Right lobe of liver (tissue), 6 donors: ENCODE data around the gene CFAP99. TPM values are rescaled to one million over a fixed set of nuclear protein-coding genes. Genes with fewer than 3 reads are reported as not detected.
"Not testable (repeated sequence)": the region's sequence is repeated elsewhere in the genome, so short reads cannot be mapped to it uniquely, and the experiment has no call there.

Experiments
- ATAC-seq, 4 donors: fragments of 200-7000 bp; cut with Tn5 transposase; one replicate each; pipeline ENCODE4 v1.9.1; 2020; ENCODE audit warnings: mild to moderate bottlenecking in 4 of 4, moderate library complexity in 4 of 4
- DNase-seq, 3 donors: peaks; one replicate each; pipeline ENCODE4 v3.0.0-alpha.2; 2020
- H3K27ac ChIP-seq, 3 donors: fragments of 200-600 bp; one replicate each; pipeline ENCODE4 v1.8.0; 2022
- H3K27me3 ChIP-seq, 2 donors: fragments of 200-600 bp; one replicate each; pipeline ENCODE4 v1.8.0; 2022
- H3K36me3 ChIP-seq, 4 donors: fragments of 200-600 bp; sonication (generic) in 1 of 4; one replicate each; pipeline versions ENCODE4 v1.5.1 to v1.8.0; 2017 to 2022; ENCODE audit warnings: control low read depth in 1 of 4
- H3K4me1 ChIP-seq, 4 donors: fragments of 200-600 bp; sonication (generic) in 1 of 4; one replicate each; pipeline versions ENCODE4 v1.5.1 to v1.8.0; 2017 to 2022; ENCODE audit warnings: control low read depth in 1 of 4
- H3K4me3 ChIP-seq, 3 donors: fragments of 200-600 bp; one replicate each; pipeline ENCODE4 v1.8.0; 2022
- H3K9me3 ChIP-seq, 4 donors: fragments of 200-600 bp; sonication (generic) in 1 of 4; one replicate each; pipeline versions ENCODE4 v1.5.1 to v1.8.0; 2017 to 2022; ENCODE audit warnings: control low read depth in 1 of 4
- POLR2A ChIP-seq: fragments of 450-650 bp; IDR thresholded peaks from one replicate; pipeline ENCODE4 v1.6.1; 2017; ENCODE audit warnings: antibody characterized with exemption, mild to moderate bottlenecking
- WGBS: methylation state at CpG from one replicate; pipeline ENCODE4 v1.1.6; 2018; ENCODE audit warnings: low coverage, low lambda C conversion rate; ENCODE audit not compliant: insufficient coverage; ENCODE audit errors: missing lambda C conversion rate; 5-methylcytosine and 5-hydroxymethylcytosine counted together
- intact Hi-C, 2 donors: fragments of 100-400 bp; cut with DNase I; formaldehyde crosslinking; loops; one replicate each; pipeline versions ENCODE4 v1.11.2 to v1.14.1; 2022
- total RNA-seq, 6 experiments: library from RNA; depleted of rRNA in 2 of 6; stranded (reverse); fragments of >200 nt in 2 of 6; fragmentation: NEBNext Ultra II Directional in 3 of 6; extraction: Animal tissue kit (Norgen Biotek cat#: 25700) in 3 of 6; gene quantifications; one replicate each; pipeline versions ENCODE4 v1.1.0 to v1.2.4, GENCODE V29; 2016 to 2023
- TF ChIP-seq, protein P1 (sequence below), 4 donors: fragments of 200-600 bp in 3 of 4; fragments of 450-650 bp in 1 of 4; IDR thresholded peaks; one replicate each; pipeline versions ENCODE4 v1.5.1 to v1.8.0; 2016 to 2022; ENCODE audit warnings: antibody characterized with exemption in 4 of 4, mild to moderate bottlenecking in 2 of 4
- donor health status: DM: no; HTN: yes; CAD: no.
- donor health status: DM: no; HTN: no; CAD: no.
- donor health status: DM: no; HTN: no; CAD: no.
- donor health status: DM: no; HTN: yes; CAD: no.
- donor health status: DM: no; HTN: yes; CAD: no.

Gene CFAP99
- total RNA-seq, 6 experiments from 2014 or later = 0.25 to 0.86 (median 0.29) TPM; not detected in 1

DNA sequence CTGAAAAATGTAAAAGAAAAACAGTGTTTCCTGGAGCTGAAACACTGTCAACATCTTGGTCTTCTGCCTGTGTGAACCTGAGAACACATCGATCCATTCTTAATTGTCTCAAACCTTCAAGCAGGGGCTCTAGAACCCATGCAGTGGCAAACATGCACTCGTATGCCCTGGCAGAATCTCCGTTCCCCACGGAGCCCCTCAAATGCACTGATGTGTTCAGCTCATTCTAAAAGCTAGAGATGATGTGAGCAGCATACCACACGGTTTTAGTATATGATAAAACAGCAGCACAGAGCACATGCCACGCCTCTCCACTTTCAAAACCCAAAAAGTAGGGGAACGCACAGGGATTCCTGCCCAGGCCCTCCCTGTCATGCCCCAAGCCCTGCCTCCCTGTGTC lies 45.2 kb upstream of the CFAP99 start:
- intact Hi-C loops = no loop called here
- no peaks in the 10 kb centered on the region for H3K36me3 ChIP-seq
- H3K9me3 ChIP-seq = no peaks in the 10 kb centered on the region
- DNase-seq (no peak), ATAC-seq (no peak)
- no peaks in the 10 kb centered on the region for H3K4me1 ChIP-seq
- no peaks in the 10 kb centered on the region for H3K27me3 ChIP-seq
- WGBS = 81% methylated on average over 6 of the region's 7 CpGs
- no peak overlapping the region for H3K4me3 ChIP-seq
- no peak overlapping the region for H3K27ac ChIP-seq
- TF ChIP-seq, protein P1, sequence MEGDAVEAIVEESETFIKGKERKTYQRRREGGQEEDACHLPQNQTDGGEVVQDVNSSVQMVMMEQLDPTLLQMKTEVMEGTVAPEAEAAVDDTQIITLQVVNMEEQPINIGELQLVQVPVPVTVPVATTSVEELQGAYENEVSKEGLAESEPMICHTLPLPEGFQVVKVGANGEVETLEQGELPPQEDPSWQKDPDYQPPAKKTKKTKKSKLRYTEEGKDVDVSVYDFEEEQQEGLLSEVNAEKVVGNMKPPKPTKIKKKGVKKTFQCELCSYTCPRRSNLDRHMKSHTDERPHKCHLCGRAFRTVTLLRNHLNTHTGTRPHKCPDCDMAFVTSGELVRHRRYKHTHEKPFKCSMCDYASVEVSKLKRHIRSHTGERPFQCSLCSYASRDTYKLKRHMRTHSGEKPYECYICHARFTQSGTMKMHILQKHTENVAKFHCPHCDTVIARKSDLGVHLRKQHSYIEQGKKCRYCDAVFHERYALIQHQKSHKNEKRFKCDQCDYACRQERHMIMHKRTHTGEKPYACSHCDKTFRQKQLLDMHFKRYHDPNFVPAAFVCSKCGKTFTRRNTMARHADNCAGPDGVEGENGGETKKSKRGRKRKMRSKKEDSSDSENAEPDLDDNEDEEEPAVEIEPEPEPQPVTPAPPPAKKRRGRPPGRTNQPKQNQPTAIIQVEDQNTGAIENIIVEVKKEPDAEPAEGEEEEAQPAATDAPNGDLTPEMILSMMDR (IDR thresholded peaks at IDR 0.05) = no peak
- TF ChIP-seq POLR2A = no peak

DNA sequence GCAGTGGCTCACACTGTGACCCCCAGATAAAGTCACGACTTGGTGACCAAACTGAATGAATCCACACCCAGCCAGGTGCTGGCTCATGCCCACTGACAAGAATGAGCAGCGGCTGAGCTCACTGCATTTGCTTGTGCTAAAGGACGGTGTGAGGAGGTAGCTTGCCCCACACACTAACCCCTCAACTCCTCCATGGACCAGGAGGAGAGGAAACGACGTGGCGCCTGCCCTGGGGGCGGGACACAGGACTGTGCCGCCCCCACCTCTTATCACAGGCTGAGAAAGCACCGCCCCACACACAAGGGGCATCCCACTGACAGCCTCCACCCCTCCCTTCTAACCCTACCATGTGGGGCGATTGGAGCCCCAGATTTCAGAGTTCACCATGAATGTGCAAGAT lies 43.3 kb upstream of the CFAP99 start:
- Histone ChIP-seq H3K36me3 (no peaks in the 10 kb centered on the region), H3K9me3 (no peaks in the 10 kb centered on the region), H3K4me3 (no peak overlapping the region), H3K27ac (no peak overlapping the region), H3K4me1 (no peaks in the 10 kb centered on the region), H3K27me3 (no peaks in the 10 kb centered on the region)
- DNase-seq = no peak
- intact Hi-C loops = no loop called here
- TF ChIP-seq, protein P1 (IDR thresholded peaks at IDR 0.05) = no peak
- TF ChIP-seq POLR2A = no peak
- 73% methylated on average over 2 of the region's 10 CpGs for WGBS
- ATAC-seq = no peak

DNA sequence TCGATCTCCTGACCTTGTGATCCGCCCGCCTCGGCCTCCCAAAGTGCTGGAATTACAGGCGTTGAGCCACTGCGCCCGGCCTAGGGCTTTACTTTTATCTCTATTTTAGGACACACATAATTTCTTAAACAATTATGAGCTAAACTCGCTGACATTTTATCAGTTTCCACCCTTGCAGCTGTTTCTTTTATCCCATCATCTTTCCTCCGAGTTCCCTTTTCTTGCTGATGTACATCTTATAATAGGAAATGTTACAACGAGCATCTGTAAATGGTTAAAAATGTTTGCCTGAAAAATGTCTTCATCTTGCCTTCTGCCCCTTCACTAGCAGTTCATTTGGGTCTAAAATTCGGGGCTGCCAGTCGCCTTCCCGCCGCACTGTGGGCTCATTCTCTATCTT lies 41.5 kb upstream of the CFAP99 start:
- DNase-seq = no peak
- 88% methylated on average over 13 of the region's 14 CpGs for WGBS
- no peak for ATAC-seq
- Histone ChIP-seq H3K36me3 (no peaks in the 10 kb centered on the region), H3K9me3 (no peaks in the 10 kb centered on the region), H3K27ac (no peak overlapping the region), H3K27me3 (no peaks in the 10 kb centered on the region), H3K4me1 (no peaks in the 10 kb centered on the region), H3K4me3 (no peak overlapping the region)
- TF ChIP-seq, protein P1 (IDR thresholded peaks at IDR 0.05) = no peak
- no peak for TF ChIP-seq POLR2A
- intact Hi-C loops = no loop called here

DNA sequence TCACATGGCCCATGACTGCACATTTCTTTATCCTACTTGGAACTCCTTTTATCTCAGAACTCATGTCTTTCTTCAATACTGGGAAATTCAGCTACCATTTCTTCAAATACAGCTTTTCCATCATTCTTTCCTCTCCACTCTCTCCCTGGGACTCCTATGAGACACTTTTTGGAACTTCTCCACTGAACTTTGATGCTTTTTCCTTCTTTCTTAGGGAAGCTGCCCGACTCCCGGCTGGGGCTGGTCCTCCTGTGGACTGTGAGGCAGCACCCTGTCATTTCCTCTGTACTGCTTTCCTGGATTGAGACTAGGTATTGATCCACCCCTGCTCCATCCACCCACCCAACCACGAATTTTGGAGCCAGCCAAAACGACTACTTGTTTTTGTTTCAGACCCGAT lies 40.4 kb upstream of the CFAP99 start:
- Histone ChIP-seq H3K27ac (no peak overlapping the region), H3K4me1 (no peaks in the 10 kb centered on the region), H3K9me3 (no peaks in the 10 kb centered on the region), H3K27me3 (no peaks in the 10 kb centered on the region), H3K4me3 (no peak overlapping the region), H3K36me3 (no peaks in the 10 kb centered on the region)
- WGBS = 64% methylated on average over 4 of the region's 5 CpGs
- TF ChIP-seq, protein P1 (IDR thresholded peaks at IDR 0.05) = no peak
- no peak for TF ChIP-seq POLR2A
- no peak for DNase-seq
- intact Hi-C loops = no loop called here
- ATAC-seq = no peak

DNA sequence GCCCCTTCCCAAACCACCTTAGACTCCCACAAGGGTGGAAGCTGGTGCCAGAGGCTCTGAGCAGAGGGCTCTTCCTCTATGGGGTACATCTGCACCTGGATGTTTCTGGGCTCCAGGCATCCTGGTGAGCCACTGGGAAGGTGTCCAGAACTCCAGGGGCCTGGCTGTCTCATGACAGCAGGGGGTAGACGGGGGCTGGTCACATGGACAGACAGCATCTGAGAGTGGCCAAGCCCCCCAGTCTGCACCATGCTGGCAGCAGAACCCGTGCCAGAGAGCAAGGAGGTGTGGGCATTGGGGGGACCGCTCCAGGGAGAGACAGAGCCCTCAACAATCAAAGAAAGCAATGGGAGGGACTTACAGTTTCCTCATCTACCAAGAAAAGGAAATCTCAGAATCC lies 39.9 kb upstream of the CFAP99 start:
- intact Hi-C loops = no loop called here
- TF ChIP-seq, protein P1 (IDR thresholded peaks at IDR 0.05) = no peak
- TF ChIP-seq POLR2A = no peak
- Histone ChIP-seq H3K27ac (no peak overlapping the region), H3K4me1 (no peaks in the 10 kb centered on the region), H3K36me3 (no peaks in the 10 kb centered on the region), H3K27me3 (no peaks in the 10 kb centered on the region), H3K9me3 (no peaks in the 10 kb centered on the region), H3K4me3 (no peak overlapping the region)
- WGBS = 76% methylated on average over 2 of the region's 3 CpGs
- DNase-seq (no peak), ATAC-seq (peak in 1 of 4 donors; percentile 25)

DNA sequence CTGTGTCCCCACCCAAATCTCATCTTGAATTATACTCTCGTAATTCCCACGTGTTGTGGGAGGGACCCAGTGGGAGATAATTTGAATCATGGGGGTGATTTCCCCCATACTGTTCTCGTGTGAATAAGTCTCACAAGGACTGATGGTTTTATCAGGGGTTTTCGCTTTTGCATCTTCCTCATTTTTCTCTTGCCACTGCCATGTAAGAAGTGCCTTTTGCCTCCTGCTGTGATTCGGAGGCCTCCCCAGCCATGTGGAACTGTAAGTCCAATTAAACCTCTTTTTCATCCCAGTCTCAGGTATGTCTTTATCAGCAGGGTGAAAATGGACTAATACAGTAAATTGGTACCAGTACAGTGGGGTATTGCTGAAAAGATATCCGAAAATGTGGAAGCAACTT lies 38.2 kb upstream of the CFAP99 start:
- H3K27me3 ChIP-seq, intact Hi-C loops, H3K4me1 ChIP-seq, H3K4me3 ChIP-seq, H3K27ac ChIP-seq, DNase-seq, H3K36me3 ChIP-seq, H3K9me3 ChIP-seq, ATAC-seq: not testable (repeated sequence)
- 84% methylated on average over 5 of the region's 6 CpGs for WGBS

DNA sequence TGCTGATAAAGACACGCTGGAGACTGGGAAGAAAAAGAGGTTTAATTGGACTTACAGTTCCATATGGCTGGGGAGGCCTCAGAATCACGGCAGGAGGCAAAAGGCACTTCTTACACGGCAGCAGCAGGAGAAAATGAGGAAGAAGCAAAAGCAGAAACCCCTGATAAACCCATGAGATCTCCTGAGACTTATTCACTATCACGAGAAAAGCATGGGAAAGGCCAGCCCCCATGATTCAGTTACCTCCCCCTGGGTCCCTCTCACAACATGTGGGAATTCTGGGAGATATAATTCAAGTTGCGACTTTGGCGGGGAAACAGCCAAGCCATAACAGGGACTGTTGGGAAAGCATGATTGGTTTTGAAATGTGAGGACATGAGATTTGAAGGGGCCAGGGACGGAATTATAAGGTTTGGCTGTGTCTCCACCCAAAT lies 36.0 kb upstream of the CFAP99 start:
- H3K4me3 ChIP-seq, H3K36me3 ChIP-seq, ATAC-seq, intact Hi-C loops, H3K27ac ChIP-seq, H3K27me3 ChIP-seq, H3K9me3 ChIP-seq, DNase-seq: not testable (repeated sequence)
- H3K4me1 ChIP-seq = peaks cover 0 to 12% (median 5%) of the 10 kb centered on the region in 4 donors
- 71% methylated on average over 7 of the region's 7 CpGs for WGBS
